Sigmoid colon (tissue), 3 donors: ENCODE results near the gene SAMD9.

Experiments used
- CTCF ChIP-seq, 4 experiments: fragments of 450-650 bp in 3 of 4; fragments of 200-600 bp in 1 of 4; IDR thresholded peaks; one replicate each; pipeline ENCODE4 v1.5.1; 2016 to 2019; ENCODE audit warnings: antibody characterized with exemption in 4 of 4, mild to moderate bottlenecking in 3 of 4, moderate library complexity in 2 of 4
- POLR2A ChIP-seq, 2 donors: fragments of 450-650 bp; IDR thresholded peaks; one replicate each; pipeline ENCODE4 v1.6.1; 2016; ENCODE audit warnings: antibody characterized with exemption in 2 of 2, mild to moderate bottlenecking in 2 of 2, moderate library complexity in 2 of 2

GRCh38 chr7:93060025-93060424 is 57.8 kb downstream of the SAMD9 start:
- TF ChIP-seq POLR2A (IDR thresholded peaks at IDR 0.05) (no peak), CTCF (IDR thresholded peaks at IDR 0.05) (no peak)
